ENCODE data around the gene THBD. TPM values are rescaled to one million over a fixed set of nuclear protein-coding genes. Genes with fewer than 3 reads are reported as not detected.

THBD gene
- total RNA-seq, 1 experiment from 2014 or later, result 0.26 TPM

DNA sequence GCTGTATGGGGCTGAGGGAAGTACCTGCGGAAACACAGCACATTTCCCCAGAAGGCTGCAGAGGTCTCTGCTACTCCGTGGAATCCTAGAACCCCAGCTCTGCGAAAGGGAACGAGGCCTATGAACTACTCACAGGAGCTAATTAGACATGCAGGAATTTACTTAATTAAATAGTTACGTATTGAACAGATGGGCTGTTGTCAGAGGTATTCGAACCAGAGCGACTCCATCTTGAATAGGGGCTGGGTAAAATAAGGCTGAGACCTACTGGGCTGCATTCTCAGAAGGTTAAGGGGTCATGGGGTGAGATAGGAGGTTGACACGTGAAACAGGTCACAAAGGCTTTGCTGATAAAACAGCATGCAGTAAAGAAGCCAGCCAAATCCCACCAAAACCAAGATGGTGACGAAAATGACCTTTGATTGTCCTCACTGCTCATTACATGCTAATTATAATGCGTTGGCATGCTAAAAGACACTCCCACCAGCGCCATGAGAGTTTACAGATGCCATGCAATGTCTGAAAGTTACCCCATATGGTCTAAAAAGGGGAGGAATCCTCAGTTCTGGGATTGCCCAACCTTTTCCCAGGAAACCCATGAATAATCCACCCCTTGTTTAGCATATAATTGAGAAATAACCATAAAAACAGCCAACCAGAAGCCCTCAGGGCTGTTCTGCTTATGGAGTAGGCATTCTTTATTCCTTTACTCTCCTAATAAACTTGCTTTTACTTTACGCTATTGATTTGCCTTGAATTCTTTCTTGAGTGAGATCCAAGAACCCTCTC is 29.0 kb downstream of the THBD start:
- no peaks in the 10 kb centered on the region for H3K4me1 ChIP-seq (ENCODE audit: control insufficient read depth, insufficient read depth, low read length)
- H3K27me3 ChIP-seq (ENCODE audit: control insufficient read depth, insufficient read depth, low read length), result 0 out of 2 replicates have a peak, but pooled peaks cover 2% of the 10 kb centered on the region
- DNase-seq (ENCODE audit: low read depth, low spot score), result no peak
- in situ Hi-C loops (cut with HindIII; ENCODE audit: low pct_unique_long_range_greater_than_20kb, low sequenced_read_pairs) (no loop called here), intact Hi-C loops (cut with micrococcal nuclease; ENCODE audit: unreplicated experiment) (no loop called here)
- no peak for ATAC-seq
- ChIA-PET CTCF (no interaction called here), POLR2A (no interaction called here)
- H3K36me3 ChIP-seq (ENCODE audit: control insufficient read depth, insufficient read depth, low read length), result no peaks in the 10 kb centered on the region
- no TSS peak for BruUV-seq (replicated peaks)
- TF ChIP-seq TCF7L2 (IDR thresholded peaks at IDR 0.05; ENCODE audit: low read depth, low read length) (no peak), SIN3A (IDR thresholded peaks at IDR 0.05; ENCODE audit: borderline replicate concordance, insufficient read depth, low read depth, low read length) (no peak), POLR2AphosphoS5 (IDR thresholded peaks at IDR 0.05; ENCODE audit: low read depth, low read length) (no peak)
- TF ChIP-seq, protein P1, sequence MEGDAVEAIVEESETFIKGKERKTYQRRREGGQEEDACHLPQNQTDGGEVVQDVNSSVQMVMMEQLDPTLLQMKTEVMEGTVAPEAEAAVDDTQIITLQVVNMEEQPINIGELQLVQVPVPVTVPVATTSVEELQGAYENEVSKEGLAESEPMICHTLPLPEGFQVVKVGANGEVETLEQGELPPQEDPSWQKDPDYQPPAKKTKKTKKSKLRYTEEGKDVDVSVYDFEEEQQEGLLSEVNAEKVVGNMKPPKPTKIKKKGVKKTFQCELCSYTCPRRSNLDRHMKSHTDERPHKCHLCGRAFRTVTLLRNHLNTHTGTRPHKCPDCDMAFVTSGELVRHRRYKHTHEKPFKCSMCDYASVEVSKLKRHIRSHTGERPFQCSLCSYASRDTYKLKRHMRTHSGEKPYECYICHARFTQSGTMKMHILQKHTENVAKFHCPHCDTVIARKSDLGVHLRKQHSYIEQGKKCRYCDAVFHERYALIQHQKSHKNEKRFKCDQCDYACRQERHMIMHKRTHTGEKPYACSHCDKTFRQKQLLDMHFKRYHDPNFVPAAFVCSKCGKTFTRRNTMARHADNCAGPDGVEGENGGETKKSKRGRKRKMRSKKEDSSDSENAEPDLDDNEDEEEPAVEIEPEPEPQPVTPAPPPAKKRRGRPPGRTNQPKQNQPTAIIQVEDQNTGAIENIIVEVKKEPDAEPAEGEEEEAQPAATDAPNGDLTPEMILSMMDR (IDR thresholded peaks at IDR 0.05), result no peak
- TF ChIP-seq, protein P2, sequence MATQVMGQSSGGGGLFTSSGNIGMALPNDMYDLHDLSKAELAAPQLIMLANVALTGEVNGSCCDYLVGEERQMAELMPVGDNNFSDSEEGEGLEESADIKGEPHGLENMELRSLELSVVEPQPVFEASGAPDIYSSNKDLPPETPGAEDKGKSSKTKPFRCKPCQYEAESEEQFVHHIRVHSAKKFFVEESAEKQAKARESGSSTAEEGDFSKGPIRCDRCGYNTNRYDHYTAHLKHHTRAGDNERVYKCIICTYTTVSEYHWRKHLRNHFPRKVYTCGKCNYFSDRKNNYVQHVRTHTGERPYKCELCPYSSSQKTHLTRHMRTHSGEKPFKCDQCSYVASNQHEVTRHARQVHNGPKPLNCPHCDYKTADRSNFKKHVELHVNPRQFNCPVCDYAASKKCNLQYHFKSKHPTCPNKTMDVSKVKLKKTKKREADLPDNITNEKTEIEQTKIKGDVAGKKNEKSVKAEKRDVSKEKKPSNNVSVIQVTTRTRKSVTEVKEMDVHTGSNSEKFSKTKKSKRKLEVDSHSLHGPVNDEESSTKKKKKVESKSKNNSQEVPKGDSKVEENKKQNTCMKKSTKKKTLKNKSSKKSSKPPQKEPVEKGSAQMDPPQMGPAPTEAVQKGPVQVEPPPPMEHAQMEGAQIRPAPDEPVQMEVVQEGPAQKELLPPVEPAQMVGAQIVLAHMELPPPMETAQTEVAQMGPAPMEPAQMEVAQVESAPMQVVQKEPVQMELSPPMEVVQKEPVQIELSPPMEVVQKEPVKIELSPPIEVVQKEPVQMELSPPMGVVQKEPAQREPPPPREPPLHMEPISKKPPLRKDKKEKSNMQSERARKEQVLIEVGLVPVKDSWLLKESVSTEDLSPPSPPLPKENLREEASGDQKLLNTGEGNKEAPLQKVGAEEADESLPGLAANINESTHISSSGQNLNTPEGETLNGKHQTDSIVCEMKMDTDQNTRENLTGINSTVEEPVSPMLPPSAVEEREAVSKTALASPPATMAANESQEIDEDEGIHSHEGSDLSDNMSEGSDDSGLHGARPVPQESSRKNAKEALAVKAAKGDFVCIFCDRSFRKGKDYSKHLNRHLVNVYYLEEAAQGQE (IDR thresholded peaks at IDR 0.05; ENCODE audit: insufficient read depth in 1 of 2, low read depth in 2 of 2, low read length in 1 of 2), result no peak
- H3K9me3 ChIP-seq (ENCODE audit: control insufficient read depth, insufficient read depth, low read depth, low read length), result no peaks in the 10 kb centered on the region
- no peak overlapping the region for H3K27ac ChIP-seq (ENCODE audit: low read length)
- no peak overlapping the region for H3K4me3 ChIP-seq (ENCODE audit: low read depth in 2 of 2, low read length in 2 of 2)

DNA sequence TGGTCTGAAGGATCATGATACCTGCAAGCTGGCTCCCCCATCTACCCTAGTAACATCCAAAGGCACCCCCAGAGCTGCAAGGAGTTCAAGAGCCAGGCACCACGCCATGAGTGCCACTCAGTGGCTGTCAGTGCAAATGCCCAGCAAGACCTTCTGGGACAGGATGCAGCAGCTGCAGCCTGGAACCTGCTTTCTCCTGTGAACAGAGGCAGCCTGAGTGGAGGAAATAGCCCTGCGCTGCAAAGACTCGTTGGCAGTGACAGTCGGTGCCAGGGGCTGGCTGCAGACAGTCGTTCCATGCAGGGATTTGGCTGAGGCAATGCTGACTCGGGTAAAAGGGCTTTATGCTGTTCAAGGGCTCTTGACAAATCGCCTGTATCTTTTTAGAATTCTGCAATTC is 30.1 kb downstream of the THBD start:
- ATAC-seq, result no peak
- Histone ChIP-seq H3K27me3 (ENCODE audit: control insufficient read depth, insufficient read depth, low read length) (0 out of 2 replicates have a peak, but pooled peaks cover 2% of the 10 kb centered on the region), H3K27ac (ENCODE audit: low read length) (no peak overlapping the region)

More for the DNA sequence above, 30.1 kb downstream of the THBD start:
- intact Hi-C loops (cut with micrococcal nuclease; ENCODE audit: unreplicated experiment), result no loop called here
- Histone ChIP-seq H3K9me3 (ENCODE audit: control insufficient read depth, insufficient read depth, low read depth, low read length) (no peaks in the 10 kb centered on the region), H3K36me3 (ENCODE audit: control insufficient read depth, insufficient read depth, low read length) (no peaks in the 10 kb centered on the region), H3K4me1 (ENCODE audit: control insufficient read depth, insufficient read depth, low read length) (no peaks in the 10 kb centered on the region), H3K4me3 (ENCODE audit: low read depth in 2 of 2, low read length in 2 of 2) (no peak overlapping the region)
- DNase-seq (ENCODE audit: low read depth, low spot score), result no peak
- no TSS peak for BruUV-seq (replicated peaks)
- in situ Hi-C loops (cut with HindIII; ENCODE audit: low pct_unique_long_range_greater_than_20kb, low sequenced_read_pairs), result no loop called here
- ChIA-PET POLR2A (no interaction called here), CTCF (no interaction called here)
- TF ChIP-seq TCF7L2 (IDR thresholded peaks at IDR 0.05; ENCODE audit: low read depth, low read length) (no peak), SIN3A (IDR thresholded peaks at IDR 0.05; ENCODE audit: borderline replicate concordance, insufficient read depth, low read depth, low read length) (no peak), POLR2AphosphoS5 (IDR thresholded peaks at IDR 0.05; ENCODE audit: low read depth, low read length) (no peak)
- TF ChIP-seq, protein P2 (IDR thresholded peaks at IDR 0.05; ENCODE audit: insufficient read depth in 1 of 2, low read depth in 2 of 2, low read length in 1 of 2), result no peak
- TF ChIP-seq, protein P1 (IDR thresholded peaks at IDR 0.05), result no peak
